Measurements from ENCODE around the gene DLAT. TPM values are rescaled to one million over a fixed set of nuclear protein-coding genes. Genes with fewer than 3 reads are reported as not detected.
"Not testable (repeated sequence)": the region's sequence is repeated elsewhere in the genome, so short reads cannot be mapped to it uniquely, and the experiment has no call there.

The DLAT gene
- total RNA-seq, 1 donor from 2014 or later: 41.0 TPM

- no peak for DNase-seq (ENCODE audit: low read depth)
- no peak for TF ChIP-seq CTCF (conservative IDR thresholded peaks at IDR 0.05; ENCODE audit: low read depth, low read length)
- no peak overlapping the region for H3K4me3 ChIP-seq (ENCODE audit: low read depth, low read length)
Observed at GRCh38 chr11:112029460-112029859, 4.3 kb downstream of the DLAT start.

- no peak overlapping the region for H3K4me3 ChIP-seq (ENCODE audit: low read depth, low read length)
- TF ChIP-seq CTCF (conservative IDR thresholded peaks at IDR 0.05; ENCODE audit: low read depth, low read length): no peak
- no peak for DNase-seq (ENCODE audit: low read depth)
Observed at GRCh38 chr11:112033902-112034301, 8.7 kb downstream of the DLAT start.

GRCh38 chr11:112037527-112037926, 12.3 kb downstream of the DLAT start:
- no peak for TF ChIP-seq CTCF (conservative IDR thresholded peaks at IDR 0.05; ENCODE audit: low read depth, low read length)
- no peak for DNase-seq (ENCODE audit: low read depth)
- H3K4me3 ChIP-seq (ENCODE audit: low read depth, low read length): no peak overlapping the region

- no peak for DNase-seq (ENCODE audit: low read depth)
- no peak overlapping the region for H3K4me3 ChIP-seq (ENCODE audit: low read depth, low read length)
- no peak for TF ChIP-seq CTCF (conservative IDR thresholded peaks at IDR 0.05; ENCODE audit: low read depth, low read length)
Observed at GRCh38 chr11:112042161-112042960, 17.2 kb downstream of the DLAT start.

GRCh38 chr11:112042961-112043304, 17.7 kb downstream of the DLAT start:
- no peak for TF ChIP-seq CTCF (conservative IDR thresholded peaks at IDR 0.05; ENCODE audit: low read depth, low read length)
- DNase-seq (ENCODE audit: low read depth): no peak
- no peak overlapping the region for H3K4me3 ChIP-seq (ENCODE audit: low read depth, low read length)

- no peak for DNase-seq (ENCODE audit: low read depth)
- no peak for TF ChIP-seq CTCF (conservative IDR thresholded peaks at IDR 0.05; ENCODE audit: low read depth, low read length)
- H3K4me3 ChIP-seq (ENCODE audit: low read depth, low read length): no peak overlapping the region
Observed at GRCh38 chr11:112044961-112045360, 19.8 kb downstream of the DLAT start.

GRCh38 chr11:112046647-112047046, 21.4 kb downstream of the DLAT start:
- not testable (repeated sequence) for H3K4me3 ChIP-seq (ENCODE audit: low read depth, low read length); DNase-seq (ENCODE audit: low read depth)

- DNase-seq (ENCODE audit: low read depth); H3K4me3 ChIP-seq (ENCODE audit: low read depth, low read length): not testable (repeated sequence)
Observed at GRCh38 chr11:112048256-112048655, 23.0 kb downstream of the DLAT start.

Data from epithelial cell of proximal tubule (primary cell).